ENCODE results near the gene OBSL1. TPM values are rescaled to one million over a fixed set of nuclear protein-coding genes. Genes with fewer than 3 reads are reported as not detected.

OBSL1 gene
- total RNA-seq, 1 donor from 2014 or later: 9.2 TPM

DNA sequence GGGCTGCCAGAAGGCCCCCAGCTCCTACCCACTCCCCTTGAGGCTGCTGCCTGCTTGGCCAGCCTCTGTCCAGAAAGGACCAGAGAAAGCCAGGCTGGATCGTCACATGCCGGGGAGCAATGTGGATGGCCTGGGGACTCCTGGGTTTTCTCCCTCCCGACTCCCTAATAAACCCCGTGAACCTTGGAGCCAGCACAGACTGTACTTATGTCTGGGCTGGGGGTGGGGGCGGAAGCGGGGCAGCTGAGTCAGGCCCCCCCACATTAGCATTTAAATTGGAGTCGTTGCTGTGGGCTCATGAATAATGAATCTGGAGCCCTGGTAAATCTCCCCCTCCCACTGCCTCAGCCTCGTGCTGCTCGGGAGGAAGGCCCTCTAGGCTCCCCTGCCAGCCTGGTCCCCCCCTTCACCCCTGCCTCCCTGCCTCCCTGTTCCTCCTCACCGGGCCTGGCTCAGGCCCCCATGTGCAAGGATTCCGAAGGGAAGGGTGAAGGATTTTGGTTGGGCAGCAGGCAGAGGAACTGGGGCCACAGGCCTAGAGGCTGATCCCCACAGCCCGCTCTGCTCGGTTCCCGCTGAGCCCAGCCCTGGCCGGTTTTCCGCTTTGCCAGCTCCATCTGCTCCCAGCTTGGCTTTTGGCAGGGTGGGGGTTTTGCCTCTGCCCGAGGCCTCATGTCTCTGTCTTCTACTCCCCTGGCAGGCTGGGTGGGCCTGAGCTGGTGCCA lies 64.4 kb downstream of the OBSL1 start:
- no peak for TF ChIP-seq CTCF (IDR thresholded peaks at IDR 0.05; ENCODE audit: insufficient read depth, low read length, severe bottlenecking)
- DNase-seq (ENCODE audit: low read depth) (no peak), FAIRE-seq (no peak)
- Histone ChIP-seq H3K36me3 (ENCODE audit: control insufficient read depth, insufficient read depth, low read length) (peaks cover 19% of the 10 kb centered on the region), H3K27me3 (ENCODE audit: control insufficient read depth, insufficient read depth, low read length) (peaks cover 17% of the 10 kb centered on the region), H3K4me3 (ENCODE audit: low read depth, low read length) (no peak overlapping the region)

GRCh38 chr2:219506153-219506801 lies 65.1 kb downstream of the OBSL1 start:
- DNase-seq (ENCODE audit: low read depth) (no peak), FAIRE-seq (no peak)
- H3K36me3 ChIP-seq (ENCODE audit: control insufficient read depth, insufficient read depth, low read length): peaks cover 21% of the 10 kb centered on the region
- TF ChIP-seq CTCF (IDR thresholded peaks at IDR 0.05; ENCODE audit: insufficient read depth, low read length, severe bottlenecking): no peak
- no peak overlapping the region for H3K4me3 ChIP-seq (ENCODE audit: low read depth, low read length)
- H3K27me3 ChIP-seq (ENCODE audit: control insufficient read depth, insufficient read depth, low read length): peaks cover 13% of the 10 kb centered on the region

GRCh38 chr2:219505585-219505984 lies 65.8 kb downstream of the OBSL1 start:
- DNase-seq (ENCODE audit: low read depth) (no peak), FAIRE-seq (no peak)
- peaks cover 21% of the 10 kb centered on the region for H3K36me3 ChIP-seq (ENCODE audit: control insufficient read depth, insufficient read depth, low read length)
- no peak for TF ChIP-seq CTCF (IDR thresholded peaks at IDR 0.05; ENCODE audit: insufficient read depth, low read length, severe bottlenecking)
- no peak overlapping the region for H3K4me3 ChIP-seq (ENCODE audit: low read depth, low read length)
- peaks cover 7% of the 10 kb centered on the region for H3K27me3 ChIP-seq (ENCODE audit: control insufficient read depth, insufficient read depth, low read length)

DNA sequence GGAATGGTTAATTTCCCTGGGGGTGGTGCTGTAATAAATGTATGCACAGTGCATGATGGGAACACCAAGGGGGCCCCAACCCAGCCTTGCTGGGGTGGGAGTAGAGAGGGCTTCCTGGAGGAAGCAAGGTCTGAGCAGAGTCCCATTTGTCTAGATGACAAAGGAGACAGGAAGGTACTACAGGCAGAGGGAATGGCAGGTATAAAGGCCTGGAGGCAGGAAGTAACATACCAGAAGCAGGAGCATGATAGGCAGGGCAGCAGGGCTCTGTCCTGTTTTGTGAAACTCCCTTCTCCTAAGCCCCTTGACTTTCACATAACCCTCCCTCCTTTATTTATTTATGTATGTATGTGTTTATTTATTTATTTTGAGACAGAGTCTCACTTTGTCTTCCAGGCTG lies 68.7 kb downstream of the OBSL1 start:
- FAIRE-seq (no peak), DNase-seq (ENCODE audit: low read depth) (no peak)
- no peak overlapping the region for H3K4me3 ChIP-seq (ENCODE audit: low read depth, low read length)
- TF ChIP-seq CTCF (IDR thresholded peaks at IDR 0.05; ENCODE audit: insufficient read depth, low read length, severe bottlenecking): no peak
- H3K36me3 ChIP-seq (ENCODE audit: control insufficient read depth, insufficient read depth, low read length): peaks cover 21% of the 10 kb centered on the region
- no peaks in the 10 kb centered on the region for H3K27me3 ChIP-seq (ENCODE audit: control insufficient read depth, insufficient read depth, low read length)

DNA sequence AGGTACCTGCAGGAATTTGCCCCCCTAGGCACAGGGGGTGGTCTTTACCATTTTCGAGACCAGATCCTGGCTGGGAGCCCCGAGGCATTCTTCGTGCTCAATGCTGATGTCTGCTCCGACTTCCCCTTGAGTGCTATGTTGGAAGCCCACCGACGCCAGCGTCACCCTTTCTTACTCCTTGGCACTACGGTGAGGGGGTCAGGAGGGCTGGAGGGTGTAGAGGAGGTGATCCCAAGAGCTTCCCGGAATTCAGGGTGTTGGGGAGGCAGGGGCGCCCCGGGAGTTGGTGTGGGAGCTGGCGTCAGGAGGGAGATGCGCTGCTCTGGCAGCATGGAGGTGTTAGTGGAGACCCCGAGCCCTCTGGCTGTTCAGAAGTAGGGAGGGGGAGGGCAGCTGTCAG lies 69.5 kb downstream of the OBSL1 start:
- peaks cover 21% of the 10 kb centered on the region for H3K36me3 ChIP-seq (ENCODE audit: control insufficient read depth, insufficient read depth, low read length)
- DNase-seq (ENCODE audit: low read depth): no peak
- H3K4me3 ChIP-seq (ENCODE audit: low read depth, low read length): no peak overlapping the region
- TF ChIP-seq CTCF (IDR thresholded peaks at IDR 0.05; ENCODE audit: insufficient read depth, low read length, severe bottlenecking): no peak
- no peak for FAIRE-seq
- H3K27me3 ChIP-seq (ENCODE audit: control insufficient read depth, insufficient read depth, low read length): peaks cover 2% of the 10 kb centered on the region

Other genes starting within 250 kb of the OBSL1 start
- not detected in 2 replicates for gene RESP18, start 238.8 kb downstream of the OBSL1 start, total RNA-seq
- 50.8 and 60.4 TPM in 2 replicates for gene DNPEP, start 183.6 kb downstream of the OBSL1 start, total RNA-seq
- gene DES, start 153.2 kb downstream of the OBSL1 start, total RNA-seq: not detected in 2 replicates
- gene SPEG, start 136.7 kb downstream of the OBSL1 start, total RNA-seq: 1.8 and 2.4 TPM in 2 replicates
- 40.3 and 49.0 TPM in 2 replicates for gene GMPPA, start 72.6 kb downstream of the OBSL1 start, total RNA-seq
- gene ASIC4, start 57.1 kb downstream of the OBSL1 start, total RNA-seq: under 0.01 and 0.53 TPM in 2 replicates
- 52.7 and 85.5 TPM in 2 replicates for gene CHPF, start 27.7 kb downstream of the OBSL1 start, total RNA-seq
- gene TMEM198, start 27.5 kb downstream of the OBSL1 start, total RNA-seq: under 0.01 and 0.13 TPM in 2 replicates
- gene INHA, start 771 bp upstream of the OBSL1 start, total RNA-seq: under 0.01 and 0.13 TPM in 2 replicates
- 11.3 and 16.9 TPM in 2 replicates for gene STK11IP, start 26.3 kb upstream of the OBSL1 start, total RNA-seq
- 1.6 and 3.6 TPM in 2 replicates for gene SLC4A3, start 56.1 kb upstream of the OBSL1 start, total RNA-seq